ENCODE data around the gene ERMN.
"Not testable (repeated sequence)": the region's sequence is repeated elsewhere in the genome, so short reads cannot be mapped to it uniquely, and the experiment has no call there.

ERMN gene

DNA sequence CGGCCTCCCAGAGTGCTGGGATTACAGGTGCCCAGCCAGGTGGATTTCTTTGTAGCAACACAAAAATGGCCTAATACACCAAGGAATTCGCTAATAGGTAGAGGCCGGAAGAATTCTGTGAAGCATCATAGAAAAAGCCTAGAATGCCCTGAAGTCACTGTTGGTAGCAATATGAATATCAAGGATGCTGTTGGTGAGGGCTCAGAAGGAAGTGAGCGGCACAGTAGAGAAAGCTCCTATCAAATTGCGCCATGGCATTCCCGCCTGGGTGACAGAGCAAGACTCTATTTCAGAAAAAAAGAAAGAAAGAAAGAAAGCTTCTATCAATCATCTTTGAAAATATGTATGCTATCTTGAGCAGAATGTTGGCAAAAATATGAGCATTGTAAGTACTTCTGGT, 44.3 kb downstream of the ERMN start:
- no peaks in the 10 kb centered on the region for H3K4me1 ChIP-seq (ENCODE audit: control insufficient read depth in 1 of 2, insufficient read depth in 1 of 2, low read depth in 1 of 2, low read length in 1 of 2)
- no peak overlapping the region for H3K4me3 ChIP-seq (ENCODE audit: low read depth in 1 of 2, low read length in 1 of 2)
- no peak overlapping the region for H3K27ac ChIP-seq
- TF ChIP-seq, protein P1, sequence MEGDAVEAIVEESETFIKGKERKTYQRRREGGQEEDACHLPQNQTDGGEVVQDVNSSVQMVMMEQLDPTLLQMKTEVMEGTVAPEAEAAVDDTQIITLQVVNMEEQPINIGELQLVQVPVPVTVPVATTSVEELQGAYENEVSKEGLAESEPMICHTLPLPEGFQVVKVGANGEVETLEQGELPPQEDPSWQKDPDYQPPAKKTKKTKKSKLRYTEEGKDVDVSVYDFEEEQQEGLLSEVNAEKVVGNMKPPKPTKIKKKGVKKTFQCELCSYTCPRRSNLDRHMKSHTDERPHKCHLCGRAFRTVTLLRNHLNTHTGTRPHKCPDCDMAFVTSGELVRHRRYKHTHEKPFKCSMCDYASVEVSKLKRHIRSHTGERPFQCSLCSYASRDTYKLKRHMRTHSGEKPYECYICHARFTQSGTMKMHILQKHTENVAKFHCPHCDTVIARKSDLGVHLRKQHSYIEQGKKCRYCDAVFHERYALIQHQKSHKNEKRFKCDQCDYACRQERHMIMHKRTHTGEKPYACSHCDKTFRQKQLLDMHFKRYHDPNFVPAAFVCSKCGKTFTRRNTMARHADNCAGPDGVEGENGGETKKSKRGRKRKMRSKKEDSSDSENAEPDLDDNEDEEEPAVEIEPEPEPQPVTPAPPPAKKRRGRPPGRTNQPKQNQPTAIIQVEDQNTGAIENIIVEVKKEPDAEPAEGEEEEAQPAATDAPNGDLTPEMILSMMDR (IDR thresholded peaks at IDR 0.05), result no peak
- no peaks in the 10 kb centered on the region for H3K36me3 ChIP-seq
- H3K9me3 ChIP-seq, result no peaks in the 10 kb centered on the region
- H3K27me3 ChIP-seq, result no peaks in the 10 kb centered on the region

DNA sequence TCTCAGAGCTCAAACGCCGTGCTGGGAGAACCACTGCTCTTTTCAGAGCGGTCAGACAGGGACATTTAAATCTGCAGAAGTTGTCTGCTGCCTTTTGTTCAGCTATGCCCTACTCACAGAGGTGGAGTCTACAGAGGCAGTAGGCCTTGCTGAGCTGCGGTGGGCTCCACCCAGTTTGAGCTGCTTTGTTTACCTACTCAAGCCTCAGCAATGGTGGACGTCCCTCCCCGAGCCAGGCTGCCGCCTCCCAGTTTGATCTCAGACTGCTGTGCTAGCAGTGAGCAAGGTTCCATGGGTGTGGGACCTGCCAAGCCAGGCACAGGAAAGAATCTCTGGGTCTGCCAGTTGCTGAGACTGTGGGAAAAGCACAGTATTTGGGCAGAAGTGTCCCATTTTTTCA, 46.3 kb downstream of the ERMN start:
- not testable (repeated sequence) for H3K4me1 ChIP-seq (ENCODE audit: control insufficient read depth in 1 of 2, insufficient read depth in 1 of 2, low read depth in 1 of 2, low read length in 1 of 2)

DNA sequence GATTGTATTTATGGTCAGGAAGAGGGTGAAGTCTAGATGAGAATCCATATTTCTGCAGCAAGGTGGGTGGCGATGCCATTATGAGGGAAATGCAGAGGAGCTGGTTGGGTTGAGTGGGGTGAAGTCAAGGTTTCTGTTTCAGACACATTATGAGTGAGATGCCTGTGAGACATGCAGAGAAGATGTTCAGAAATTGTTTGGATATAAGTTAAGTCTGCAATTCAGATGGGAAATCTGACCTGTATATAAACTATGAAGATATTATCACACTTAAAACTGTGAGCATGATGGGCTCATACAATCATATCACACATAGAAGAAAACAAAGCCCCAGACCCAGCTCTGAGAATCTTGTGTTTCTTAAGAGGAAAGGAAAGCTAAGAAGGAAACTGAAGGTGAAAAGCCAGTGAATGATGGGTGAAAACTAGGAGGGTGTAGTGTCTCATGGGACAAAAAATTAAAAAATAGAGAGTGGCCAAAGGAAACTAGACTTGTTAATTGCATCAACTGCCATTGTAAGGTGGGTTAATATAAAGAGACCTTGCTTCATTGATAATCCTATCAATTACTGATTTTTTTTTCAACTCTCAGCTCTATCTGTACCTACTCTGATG, 53.9 kb downstream of the ERMN start:
- no peaks in the 10 kb centered on the region for H3K27me3 ChIP-seq
- H3K4me3 ChIP-seq (ENCODE audit: low read depth in 1 of 2, low read length in 1 of 2), result no peak overlapping the region
- H3K4me1 ChIP-seq (ENCODE audit: control insufficient read depth in 1 of 2, insufficient read depth in 1 of 2, low read depth in 1 of 2, low read length in 1 of 2), result no peaks in the 10 kb centered on the region
- H3K9me3 ChIP-seq, result no peaks in the 10 kb centered on the region
- H3K27ac ChIP-seq, result no peak overlapping the region
- TF ChIP-seq, protein P1 (IDR thresholded peaks at IDR 0.05), result no peak
- no peaks in the 10 kb centered on the region for H3K36me3 ChIP-seq

More for the DNA sequence above, 46.3 kb downstream of the ERMN start:
- not testable (repeated sequence) for H3K27ac ChIP-seq; H3K27me3 ChIP-seq; H3K36me3 ChIP-seq; H3K9me3 ChIP-seq; H3K4me3 ChIP-seq (ENCODE audit: low read depth in 1 of 2, low read length in 1 of 2)

DNA sequence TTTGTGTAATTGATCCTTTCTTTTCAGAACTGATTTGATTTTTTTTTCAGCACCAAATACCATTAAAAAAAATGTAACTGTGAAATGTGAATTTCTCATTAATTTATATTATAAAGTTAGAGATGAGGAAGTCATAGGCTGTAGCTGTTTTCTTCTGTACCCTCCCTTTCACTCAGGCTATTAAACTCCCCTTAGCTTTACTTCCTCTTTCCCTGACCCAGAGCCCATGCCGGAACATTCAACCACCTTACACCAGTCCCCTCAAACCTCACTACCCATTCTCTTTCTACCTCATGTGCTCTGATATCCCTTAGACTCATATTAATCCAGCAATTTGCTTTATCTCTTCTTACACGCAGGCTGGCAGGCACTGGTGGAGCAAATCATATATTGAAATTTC, 55.7 kb downstream of the ERMN start:
- H3K4me3 ChIP-seq (ENCODE audit: low read depth in 1 of 2, low read length in 1 of 2), result no peak overlapping the region
- H3K36me3 ChIP-seq, result no peaks in the 10 kb centered on the region
- no peaks in the 10 kb centered on the region for H3K27me3 ChIP-seq
- H3K4me1 ChIP-seq (ENCODE audit: control insufficient read depth in 1 of 2, insufficient read depth in 1 of 2, low read depth in 1 of 2, low read length in 1 of 2), result no peaks in the 10 kb centered on the region
- H3K27ac ChIP-seq, result no peak overlapping the region
- no peaks in the 10 kb centered on the region for H3K9me3 ChIP-seq
- TF ChIP-seq, protein P1 (IDR thresholded peaks at IDR 0.05), result no peak

DNA sequence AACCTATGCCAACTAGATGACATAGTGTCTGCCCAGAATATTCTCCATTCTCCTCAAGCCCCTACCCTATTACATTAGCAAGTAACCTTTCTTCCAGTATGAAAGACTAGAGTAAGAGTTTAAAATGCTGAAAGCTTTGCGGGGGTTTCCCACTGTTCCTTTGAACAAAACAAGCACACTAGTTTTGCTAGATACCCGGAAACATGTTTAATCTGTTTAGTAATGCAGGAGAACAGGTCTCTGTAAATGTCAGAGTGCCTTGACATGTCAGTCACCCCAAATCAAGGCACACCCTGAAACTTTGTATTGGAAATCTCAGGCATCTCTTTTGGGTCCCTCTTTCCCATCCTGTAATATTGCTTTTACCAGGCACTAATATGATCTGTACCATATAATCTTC, 56.6 kb downstream of the ERMN start:
- TF ChIP-seq, protein P1 (IDR thresholded peaks at IDR 0.05), result no peak

More for the DNA sequence above, 56.6 kb downstream of the ERMN start:
- Histone ChIP-seq H3K27ac (no peak overlapping the region), H3K9me3 (no peaks in the 10 kb centered on the region), H3K4me3 (ENCODE audit: low read depth in 1 of 2, low read length in 1 of 2) (no peak overlapping the region), H3K36me3 (no peaks in the 10 kb centered on the region), H3K4me1 (ENCODE audit: control insufficient read depth in 1 of 2, insufficient read depth in 1 of 2, low read depth in 1 of 2, low read length in 1 of 2) (no peaks in the 10 kb centered on the region), H3K27me3 (no peaks in the 10 kb centered on the region)

Data from neutrophil (primary cell).